ENCODE measurements around the gene MEN1.

MEN1 gene

GRCh38 chr11:64784813-64785581 is 25.4 kb downstream of the MEN1 start:
- TF ChIP-seq USF1 (IDR thresholded peaks at IDR 0.05) (no peak), RAD21 (IDR thresholded peaks at IDR 0.05; ENCODE audit: low read depth) (no peak), REST (IDR thresholded peaks at IDR 0.05; ENCODE audit: low read depth) (no peak), ZBTB7A (IDR thresholded peaks at IDR 0.05; ENCODE audit: low read depth) (no peak), FOXM1 (IDR thresholded peaks at IDR 0.05; ENCODE audit: borderline replicate concordance, low read depth) (no peak), EP300 (IDR thresholded peaks at IDR 0.05; ENCODE audit: borderline replicate concordance) (no peak), TCF12 (IDR thresholded peaks at IDR 0.05; ENCODE audit: low read depth) (no peak), YY1 (IDR thresholded peaks at IDR 0.05; ENCODE audit: low read depth) (no peak), TAF1 (IDR thresholded peaks at IDR 0.05; ENCODE audit: low read depth) (no peak), CREB1 (IDR thresholded peaks at IDR 0.05; ENCODE audit: low read depth) (no peak)

- no peak for TF ChIP-seq NFIC (IDR thresholded peaks at IDR 0.05)
- TF ChIP-seq CEBPB (IDR thresholded peaks at IDR 0.05) = no peak
- peak; percentile 3; the same call in 1 of the 2 replicates for TF ChIP-seq TEAD4 (IDR thresholded peaks at IDR 0.05)
- TF ChIP-seq CREB1 (IDR thresholded peaks at IDR 0.05; ENCODE audit: low read depth) = peak; percentile 54
- no peak for TF ChIP-seq RAD21 (IDR thresholded peaks at IDR 0.05; ENCODE audit: low read depth)
- TF ChIP-seq FOXM1 (IDR thresholded peaks at IDR 0.05; ENCODE audit: borderline replicate concordance, low read depth) = peak; percentile 23; the same call in 1 of the 2 replicates
- peak; percentile 83 for TF ChIP-seq YY1 (IDR thresholded peaks at IDR 0.05; ENCODE audit: low read depth)
- peak; percentile 70; the same call in 1 of the 2 replicates for TF ChIP-seq TAF1 (IDR thresholded peaks at IDR 0.05; ENCODE audit: low read depth)
- no peak for TF ChIP-seq REST (IDR thresholded peaks at IDR 0.05; ENCODE audit: low read depth)
- TF ChIP-seq ZBTB7A (IDR thresholded peaks at IDR 0.05; ENCODE audit: low read depth) = no peak
- no peak for TF ChIP-seq EP300 (IDR thresholded peaks at IDR 0.05; ENCODE audit: borderline replicate concordance)
- TF ChIP-seq TCF12 (IDR thresholded peaks at IDR 0.05; ENCODE audit: low read depth) = no peak; the same call in 1 of the 2 replicates
- TF ChIP-seq EGR1 (IDR thresholded peaks at IDR 0.05) = peak; percentile 27; the same call in 1 of the 2 replicates
- peak; percentile 63 for TF ChIP-seq MAX (IDR thresholded peaks at IDR 0.05)
- TF ChIP-seq USF1 (IDR thresholded peaks at IDR 0.05) = no peak
These were observed 31.7 kb downstream of the MEN1 start, which contains the start of gene SF1 for GRCh38 chr11:64778473-64779298. Gene SF1 (minus strand): TSS chr11:64778542. CDS start chr11:64778392, 150 bp downstream.

GRCh38 chr11:64778223-64778472 is 32.2 kb downstream of the MEN1 start:
- TF ChIP-seq TAF1 (IDR thresholded peaks at IDR 0.05; ENCODE audit: low read depth) (no peak), CREB1 (IDR thresholded peaks at IDR 0.05; ENCODE audit: low read depth) (no peak), EGR1 (IDR thresholded peaks at IDR 0.05) (no peak), MAX (IDR thresholded peaks at IDR 0.05) (no peak), EP300 (IDR thresholded peaks at IDR 0.05; ENCODE audit: borderline replicate concordance) (no peak), CEBPB (IDR thresholded peaks at IDR 0.05) (no peak), USF1 (IDR thresholded peaks at IDR 0.05) (no peak), NFIC (IDR thresholded peaks at IDR 0.05) (no peak), ZBTB7A (IDR thresholded peaks at IDR 0.05; ENCODE audit: low read depth) (no peak)

- TF ChIP-seq TAF1 (IDR thresholded peaks at IDR 0.05; ENCODE audit: low read depth) (no peak), REST (IDR thresholded peaks at IDR 0.05; ENCODE audit: low read depth) (peak; percentile 77), CEBPB (IDR thresholded peaks at IDR 0.05) (no peak)
These were observed 32.7 kb downstream of the MEN1 start for GRCh38 chr11:64777449-64778222.

All from Ishikawa (cell line).